Left lung (tissue), 10 donors: ENCODE measurements around the gene ZNF784. TPM values are rescaled to one million over a fixed set of nuclear protein-coding genes. Genes with fewer than 3 reads are reported as not detected.
A peak's percentile ranks its signal among the peaks of the same experiment; 100 is the strongest.

Source experiments
- ATAC-seq: fragments of 200-7000 bp; cut with Tn5 transposase; one replicate; pipeline ENCODE4 v1.9.1; 2020; ENCODE audit warnings: moderate library complexity
- DNase-seq, 4 donors: peaks; one replicate each; pipeline ENCODE4 v3.0.0-alpha.2; 2013 to 2020
- H3K27ac ChIP-seq, 2 donors: fragments of 200-600 bp; sonication (generic) in 1 of 2; one replicate each; pipeline versions ENCODE4 v1.5.0 to v1.8.0; 2020 to 2021
- H3K27me3 ChIP-seq, 2 donors: fragments of 200-600 bp; sonication (generic) in 1 of 2; one replicate each; pipeline versions ENCODE4 v1.5.0 to v1.8.0; 2020 to 2021
- H3K36me3 ChIP-seq, 2 donors: fragments of 200-600 bp; sonication (generic) in 1 of 2; one replicate each; pipeline versions ENCODE4 v1.5.0 to v1.8.0; 2020 to 2021
- H3K4me1 ChIP-seq, 2 donors: fragments of 200-600 bp; one replicate each; pipeline ENCODE4 v1.8.0; 2021
- H3K4me3 ChIP-seq, 2 donors: fragments of 200-600 bp; sonication (generic) in 1 of 2; one replicate each; pipeline versions ENCODE4 v1.5.0 to v1.8.0; 2020 to 2021; ENCODE audit warnings: mild to moderate bottlenecking in 1 of 2
- H3K9me3 ChIP-seq, 2 donors: fragments of 200-600 bp; sonication (generic) in 1 of 2; one replicate each; pipeline versions ENCODE4 v1.5.0 to v1.8.0; 2020 to 2021
- intact Hi-C, 2 donors: fragments of 100-400 bp; cut with DNase I; formaldehyde crosslinking; loops; one replicate each; pipeline versions ENCODE4 v1.11.2 to v1.14.2; 2022
- polyA plus RNA-seq, 6 donors: library from polyadenylated mRNA; unstranded; fragments of 120-200 nt; gene quantifications; one replicate each; pipeline ENCODE4 v1.2.1, GENCODE V29; 2013; ENCODE audit not compliant: insufficient read length in 6 of 6
- total RNA-seq, 2 donors: library from RNA; stranded (reverse); fragmentation: NEBNext Ultra II Directional; extraction: Animal tissue kit (Norgen Biotek cat#: 25700); gene quantifications; one replicate each; pipeline ENCODE4 v1.2.1, GENCODE V29; 2021
- TF ChIP-seq, protein P1 (sequence below), 2 donors: fragments of 200-600 bp; sonication (generic) in 1 of 2; IDR thresholded peaks; one replicate each; pipeline versions ENCODE4 v1.5.0 to v1.8.0; 2021; ENCODE audit warnings: antibody characterized with exemption in 2 of 2
- donor health status: DM: no; HTN: yes; CAD: no.
- donor health status: DM: no; HTN: no; CAD: no.

ZNF784 gene
- total and polyA plus RNA-seq, 8 donors: 6.0 to 11.6 (median 8.6) TPM

DNA sequence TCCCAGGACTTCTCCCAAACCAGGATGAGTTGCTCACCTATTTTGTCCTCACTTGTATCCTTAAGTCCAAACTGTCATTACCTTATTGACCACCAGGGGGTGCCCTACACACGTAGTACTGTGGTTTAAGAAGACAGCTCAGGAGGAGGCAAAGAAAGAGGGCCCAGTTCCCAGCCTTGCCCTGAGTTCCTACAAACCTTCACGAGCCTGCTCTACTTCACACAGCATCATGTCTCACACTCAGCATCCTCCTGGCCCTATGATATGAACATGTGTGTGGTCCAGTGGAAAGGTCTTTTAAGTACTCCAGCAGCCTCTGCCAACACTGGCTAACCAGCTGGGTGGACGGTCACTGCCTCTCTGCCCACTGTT is 8.1 kb upstream of the ZNF784 start:
- intact Hi-C loops: no loop called here
- H3K27me3 ChIP-seq: no peaks in the 10 kb centered on the region
- H3K9me3 ChIP-seq: no peaks in the 10 kb centered on the region
- DNase-seq (peak in 3 of 4 donors; percentile 79 to 92 (median 80)), ATAC-seq (peak; percentile 88)
- TF ChIP-seq, protein P1, sequence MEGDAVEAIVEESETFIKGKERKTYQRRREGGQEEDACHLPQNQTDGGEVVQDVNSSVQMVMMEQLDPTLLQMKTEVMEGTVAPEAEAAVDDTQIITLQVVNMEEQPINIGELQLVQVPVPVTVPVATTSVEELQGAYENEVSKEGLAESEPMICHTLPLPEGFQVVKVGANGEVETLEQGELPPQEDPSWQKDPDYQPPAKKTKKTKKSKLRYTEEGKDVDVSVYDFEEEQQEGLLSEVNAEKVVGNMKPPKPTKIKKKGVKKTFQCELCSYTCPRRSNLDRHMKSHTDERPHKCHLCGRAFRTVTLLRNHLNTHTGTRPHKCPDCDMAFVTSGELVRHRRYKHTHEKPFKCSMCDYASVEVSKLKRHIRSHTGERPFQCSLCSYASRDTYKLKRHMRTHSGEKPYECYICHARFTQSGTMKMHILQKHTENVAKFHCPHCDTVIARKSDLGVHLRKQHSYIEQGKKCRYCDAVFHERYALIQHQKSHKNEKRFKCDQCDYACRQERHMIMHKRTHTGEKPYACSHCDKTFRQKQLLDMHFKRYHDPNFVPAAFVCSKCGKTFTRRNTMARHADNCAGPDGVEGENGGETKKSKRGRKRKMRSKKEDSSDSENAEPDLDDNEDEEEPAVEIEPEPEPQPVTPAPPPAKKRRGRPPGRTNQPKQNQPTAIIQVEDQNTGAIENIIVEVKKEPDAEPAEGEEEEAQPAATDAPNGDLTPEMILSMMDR (IDR thresholded peaks at IDR 0.05): peak; percentile 86 to 90
- H3K4me1 ChIP-seq: peaks cover 8 to 40% of the 10 kb centered on the region in 2 donors
- no peaks in the 10 kb centered on the region for H3K36me3 ChIP-seq
- H3K4me3 ChIP-seq: no peak overlapping the region
- no peak overlapping the region for H3K27ac ChIP-seq

DNA sequence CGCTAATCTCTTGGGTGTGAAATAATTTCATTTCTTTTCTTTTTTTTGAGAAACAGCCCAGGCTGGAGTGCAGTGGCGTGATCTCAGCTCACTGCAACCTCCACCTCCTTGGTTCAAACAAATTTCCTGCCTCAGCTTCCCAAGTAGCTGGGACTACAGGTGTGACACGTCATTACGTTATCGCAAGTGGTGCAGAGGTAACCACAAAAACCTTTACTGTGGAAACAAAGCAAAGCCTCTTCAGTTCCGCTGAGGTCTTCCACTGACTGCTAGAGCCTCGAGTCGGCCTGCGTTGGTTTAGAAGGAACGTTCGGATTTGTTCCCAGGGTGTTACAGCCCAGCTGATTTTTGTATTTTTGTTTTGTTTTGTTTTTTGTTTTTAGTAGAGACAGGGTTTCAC is 2.0 kb upstream of the ZNF784 start:
- Histone ChIP-seq H3K36me3 (peaks cover 0 to 9% of the 10 kb centered on the region in 2 donors), H3K27ac (no peak overlapping the region), H3K27me3 (no peaks in the 10 kb centered on the region), H3K4me1 (peaks cover 3 to 25% of the 10 kb centered on the region in 2 donors), H3K9me3 (no peaks in the 10 kb centered on the region), H3K4me3 (no peak overlapping the region)
- no peak for DNase-seq
- TF ChIP-seq, protein P1 (IDR thresholded peaks at IDR 0.05): no peak
- ATAC-seq: no peak
- intact Hi-C loops: no loop called here

DNA sequence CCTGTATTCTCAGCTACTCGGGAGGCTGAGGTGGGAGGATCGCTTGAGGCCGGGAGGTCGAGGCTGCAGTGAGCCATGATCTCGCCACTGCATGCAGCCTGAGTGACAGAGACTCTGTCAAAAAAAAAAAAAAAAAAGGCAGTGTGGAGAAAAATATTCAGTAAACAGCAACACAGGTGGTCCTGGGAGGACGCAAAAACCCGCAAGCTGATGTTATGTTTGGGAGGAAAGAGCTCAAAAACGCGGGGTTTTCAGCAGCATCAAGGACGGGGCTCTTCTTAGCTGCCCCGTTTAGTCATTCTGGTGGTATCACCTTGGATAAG is 599 bp upstream of the ZNF784 start:
- Histone ChIP-seq H3K27ac (peak overlapping the region in 1 of 2 donors; percentile 88), H3K9me3 (no peaks in the 10 kb centered on the region)

DNA sequence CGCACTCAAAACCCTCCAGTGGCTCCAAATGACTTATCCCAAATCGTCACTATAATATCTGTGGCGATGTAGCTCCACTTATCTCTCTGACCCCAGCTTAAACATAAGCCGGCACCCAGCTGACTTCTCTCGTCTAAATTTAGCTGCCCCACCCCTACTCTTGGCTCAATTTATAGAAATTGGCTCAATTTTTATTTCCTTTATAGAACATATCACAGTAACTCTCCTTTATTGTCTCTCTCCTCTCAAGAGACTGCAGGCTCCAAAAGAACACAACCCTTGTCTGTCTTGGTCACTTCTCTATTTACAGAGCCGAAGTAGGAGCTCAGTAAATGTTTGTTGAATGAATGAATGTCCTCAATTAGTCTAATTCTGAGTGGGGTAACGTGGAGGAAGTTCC is 805 bp downstream of the ZNF784 start:
- ATAC-seq (no peak), DNase-seq (no peak)
- peak overlapping the region in 1 of 2 donors; percentile 88 for H3K27ac ChIP-seq
- H3K4me1 ChIP-seq: peaks cover 11 to 53% of the 10 kb centered on the region in 2 donors
- H3K4me3 ChIP-seq: peak overlapping the region in 1 of 2 donors; percentile 45
- H3K27me3 ChIP-seq: no peaks in the 10 kb centered on the region
- intact Hi-C loops: no loop called here
- H3K9me3 ChIP-seq: no peaks in the 10 kb centered on the region
- peaks cover 0 to 9% of the 10 kb centered on the region in 2 donors for H3K36me3 ChIP-seq
- TF ChIP-seq, protein P1 (IDR thresholded peaks at IDR 0.05): no peak

More for the DNA sequence above, 599 bp upstream of the ZNF784 start:
- ATAC-seq (no peak), DNase-seq (peak in 1 of 4 donors; percentile 67)
- Histone ChIP-seq H3K4me1 (peaks cover 3 to 38% of the 10 kb centered on the region in 2 donors), H3K36me3 (peaks cover 0 to 9% of the 10 kb centered on the region in 2 donors), H3K27me3 (no peaks in the 10 kb centered on the region), H3K4me3 (peak overlapping the region; percentile 30 to 45)
- intact Hi-C loops: no loop called here
- TF ChIP-seq, protein P1 (IDR thresholded peaks at IDR 0.05): no peak

DNA sequence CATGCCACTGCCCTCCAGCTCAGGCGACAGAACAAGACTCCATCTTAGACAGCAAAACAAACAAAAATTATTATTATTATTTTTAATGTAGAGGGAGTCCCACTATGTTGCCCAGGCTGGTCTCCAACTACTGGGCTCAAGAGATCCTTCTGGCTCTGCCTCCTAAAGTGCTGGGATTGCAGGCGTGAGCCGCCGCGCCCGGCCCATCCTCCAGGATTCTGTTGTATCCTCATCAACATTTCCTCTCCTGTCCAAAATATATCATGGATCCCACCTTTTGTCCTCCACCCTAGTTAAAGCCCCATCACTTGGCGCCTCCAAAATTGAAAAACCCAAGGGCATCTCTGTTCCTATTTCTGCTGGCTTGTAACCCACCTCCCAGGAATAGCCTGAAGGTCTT is 1.2 kb downstream of the ZNF784 start:
- no peak for ATAC-seq
- Histone ChIP-seq H3K27ac (no peak overlapping the region), H3K27me3 (no peaks in the 10 kb centered on the region), H3K4me1 (peaks cover 11 to 57% of the 10 kb centered on the region in 2 donors), H3K9me3 (no peaks in the 10 kb centered on the region), H3K4me3 (no peak overlapping the region), H3K36me3 (peaks cover 0 to 9% of the 10 kb centered on the region in 2 donors)
- peak in 1 of 4 donors; percentile 63 for DNase-seq
- TF ChIP-seq, protein P1 (IDR thresholded peaks at IDR 0.05): no peak
- intact Hi-C loops: no loop called here
